ENCODE measurements around the gene NBAS.
"Not testable (repeated sequence)": the region's sequence is repeated elsewhere in the genome, so short reads cannot be mapped to it uniquely, and the experiment has no call there.

Gene NBAS

DNA sequence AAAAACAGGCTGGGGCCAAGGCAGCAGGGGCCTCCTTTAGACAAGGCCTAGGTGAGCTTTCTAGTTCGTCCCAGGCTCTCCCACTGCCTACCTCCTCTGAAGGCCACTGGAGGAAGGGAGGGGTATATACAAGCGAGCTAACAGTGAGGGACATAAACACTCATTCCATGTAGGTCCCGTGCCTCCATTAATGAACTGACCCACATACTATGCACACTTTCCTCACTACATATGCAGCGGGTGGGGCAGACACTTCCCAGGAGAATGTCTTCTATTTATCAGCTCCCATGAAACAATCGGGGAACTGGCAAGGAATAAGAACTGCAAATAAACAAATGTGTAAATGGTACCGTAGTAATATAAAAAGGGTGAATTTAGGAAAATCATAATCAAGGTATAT is 336.5 kb downstream of the NBAS start:
- DNase-seq (ENCODE audit: low spot score) (no peak), FAIRE-seq (no peak)

DNA sequence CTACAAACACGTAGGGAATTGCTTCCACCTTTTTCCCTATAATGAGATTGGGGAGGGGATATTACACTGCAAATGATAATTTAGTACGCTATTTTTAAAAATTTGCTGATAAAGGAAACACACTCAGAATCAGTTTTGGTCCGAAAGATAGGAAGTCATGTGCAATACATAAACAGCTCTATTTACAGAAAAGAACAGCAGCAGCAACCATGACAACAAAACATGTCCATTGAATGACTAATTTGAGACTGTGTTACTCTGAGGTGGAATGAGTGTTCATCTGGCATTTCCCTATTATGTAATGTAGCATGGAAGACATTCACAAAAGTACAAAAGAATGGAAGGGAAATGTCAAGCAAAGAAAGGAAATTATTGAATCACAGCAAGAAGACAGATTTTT is 337.2 kb downstream of the NBAS start:
- FAIRE-seq (no peak), DNase-seq (ENCODE audit: low spot score) (peak; percentile 29)

DNA sequence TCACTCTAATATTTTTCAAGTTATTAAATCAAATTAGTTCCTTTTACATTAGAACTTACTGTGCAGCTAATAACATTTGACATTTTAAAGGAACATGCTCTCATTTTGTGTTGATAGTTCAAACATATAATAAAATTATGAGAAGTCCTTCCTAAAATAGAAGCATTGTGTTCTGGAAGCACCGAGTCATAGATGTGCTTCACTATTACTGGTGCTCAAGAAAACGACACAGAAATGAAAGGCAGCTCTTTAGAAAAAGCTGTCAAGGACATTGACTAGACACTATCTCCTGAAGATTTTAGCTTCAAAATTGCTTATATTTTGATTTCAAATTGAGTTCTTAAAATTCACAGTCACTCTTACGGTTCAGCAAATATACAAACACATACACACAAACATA is 338.3 kb downstream of the NBAS start:
- DNase-seq (ENCODE audit: low spot score) (no peak), FAIRE-seq (no peak)

DNA sequence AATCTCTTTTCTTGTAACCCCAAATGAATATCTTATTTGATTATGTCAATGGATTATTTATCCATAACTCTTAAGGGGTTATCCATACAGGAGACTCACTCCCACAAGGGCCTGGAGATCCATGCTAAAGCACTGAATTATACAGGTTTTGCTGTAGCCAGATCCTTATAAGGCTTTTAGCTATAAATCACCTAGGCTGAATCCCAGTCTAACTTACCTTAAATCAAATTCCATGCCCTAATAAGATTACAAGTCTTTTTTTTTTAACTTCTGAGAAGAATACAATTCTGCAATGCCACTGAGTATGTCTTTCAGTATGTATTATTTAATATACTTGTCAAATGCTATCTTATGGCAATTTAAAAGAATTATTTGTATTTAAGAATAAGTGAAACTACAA is 340.5 kb downstream of the NBAS start:
- DNase-seq (ENCODE audit: low spot score) (no peak), FAIRE-seq (no peak)

DNA sequence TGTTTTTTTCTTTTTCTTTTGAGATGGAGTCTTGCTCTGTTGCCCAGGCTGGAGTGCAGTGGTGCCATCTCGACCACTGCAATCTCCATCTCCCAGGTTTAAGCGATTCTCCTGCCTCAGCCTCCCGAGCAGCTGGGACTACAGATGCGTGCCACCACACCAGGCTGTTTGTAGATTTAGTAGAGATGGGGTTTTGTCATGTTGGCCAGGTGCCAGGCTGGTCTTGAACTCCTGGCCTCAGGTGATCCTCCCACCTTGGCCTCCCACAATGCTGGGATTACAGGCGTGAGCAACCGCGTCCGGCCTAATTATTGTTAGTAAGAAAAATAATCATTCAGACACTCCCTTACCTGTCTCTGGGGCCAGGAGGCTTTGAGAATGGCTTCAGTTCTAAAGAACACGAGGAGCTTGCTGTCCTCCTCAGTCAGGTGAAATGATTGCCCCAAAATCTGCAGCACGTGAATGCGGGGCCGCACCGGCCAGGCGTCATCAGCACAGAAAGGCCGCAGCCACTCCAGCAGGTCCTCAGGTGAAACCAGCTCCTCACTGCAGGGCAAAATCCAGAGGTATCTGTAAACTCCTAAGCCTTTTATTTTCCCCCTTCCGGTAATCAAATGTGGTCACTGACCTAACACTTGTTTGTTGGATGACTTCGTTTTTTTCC is 342.6 kb downstream of the NBAS start:
- FAIRE-seq: no peak
- DNase-seq (ENCODE audit: low spot score): no peak

DNA sequence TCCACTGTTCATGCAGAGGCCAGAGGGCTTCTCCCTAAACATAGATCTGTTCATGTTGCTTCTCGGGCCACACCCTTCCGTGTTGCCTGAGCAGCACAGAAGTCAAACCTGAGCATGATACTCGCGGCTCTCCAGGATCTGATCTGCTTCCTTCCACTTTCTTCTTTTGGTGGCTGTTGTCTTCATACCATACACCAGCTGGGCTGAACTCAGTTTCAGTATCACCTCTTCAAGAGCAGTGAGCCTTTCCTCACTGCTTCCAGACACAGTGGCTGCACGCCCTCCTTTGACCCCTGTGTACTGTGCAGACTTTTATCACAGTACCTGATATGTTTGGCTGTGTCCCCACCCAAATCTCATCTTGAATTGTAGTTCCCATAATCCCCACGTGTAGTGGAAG is 348.9 kb downstream of the NBAS start:
- DNase-seq (ENCODE audit: low spot score) (no peak), FAIRE-seq (no peak)

DNA sequence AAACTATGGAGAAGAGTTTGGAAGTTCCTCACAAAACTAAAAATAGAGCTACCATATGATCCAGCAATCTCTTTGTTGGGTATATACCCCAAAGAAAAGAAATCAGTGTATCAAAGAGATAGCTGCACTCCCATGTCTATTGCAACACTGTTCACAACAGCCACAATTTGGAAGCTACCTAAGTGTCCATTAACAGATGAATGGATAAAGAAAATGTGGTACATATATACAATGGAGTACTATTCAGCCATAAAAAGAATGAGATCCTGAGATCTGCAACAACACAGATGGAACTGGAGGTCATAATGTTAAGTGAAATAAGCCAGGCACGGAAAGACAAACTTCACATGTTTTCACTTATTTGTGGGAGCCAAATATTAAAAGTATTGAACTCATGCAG is 350.6 kb downstream of the NBAS start:
- not testable (repeated sequence) for FAIRE-seq; DNase-seq (ENCODE audit: low spot score)

DNA sequence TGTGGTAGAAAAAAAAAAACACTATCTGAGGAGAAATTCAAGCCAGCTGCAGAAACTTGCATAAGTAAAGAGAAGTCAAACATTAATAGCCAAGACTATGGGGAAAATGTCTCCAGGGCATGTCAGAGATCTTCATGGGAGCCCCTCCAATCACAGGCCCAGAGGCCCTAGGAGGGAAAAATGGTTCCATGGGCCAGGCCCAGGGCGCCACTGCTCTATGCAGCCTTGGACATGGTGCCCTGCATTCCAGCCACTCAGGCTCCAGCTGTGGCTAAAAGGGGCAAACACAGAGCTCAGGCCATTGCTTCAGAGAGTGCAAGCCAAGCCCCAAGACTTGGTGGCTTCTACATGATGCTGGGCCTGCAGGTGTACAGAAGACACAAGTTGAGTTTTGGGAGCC is 354.7 kb downstream of the NBAS start:
- DNase-seq (ENCODE audit: low spot score): no peak
- FAIRE-seq: no peak

DNA sequence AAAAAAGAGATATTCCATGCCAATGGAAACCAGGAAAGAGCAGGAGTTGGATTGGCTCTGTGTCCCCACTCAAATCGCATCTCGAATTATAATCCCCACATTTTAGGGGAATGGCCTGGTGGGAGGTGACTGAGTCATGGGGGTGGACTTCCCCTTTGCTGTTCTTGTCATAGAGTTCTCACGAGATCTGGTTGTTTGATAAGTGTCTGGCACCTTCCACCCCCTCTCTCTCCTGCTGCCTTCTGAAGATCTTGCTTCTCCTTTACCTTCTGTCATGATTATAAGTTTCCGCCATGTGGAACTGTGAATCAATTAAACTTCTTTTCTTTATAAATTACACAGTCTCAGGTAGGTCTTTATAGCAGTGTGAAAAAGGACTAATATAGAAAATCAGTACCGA is 355.6 kb downstream of the NBAS start:
- FAIRE-seq (no peak), DNase-seq (ENCODE audit: low spot score) (no peak)

DNA sequence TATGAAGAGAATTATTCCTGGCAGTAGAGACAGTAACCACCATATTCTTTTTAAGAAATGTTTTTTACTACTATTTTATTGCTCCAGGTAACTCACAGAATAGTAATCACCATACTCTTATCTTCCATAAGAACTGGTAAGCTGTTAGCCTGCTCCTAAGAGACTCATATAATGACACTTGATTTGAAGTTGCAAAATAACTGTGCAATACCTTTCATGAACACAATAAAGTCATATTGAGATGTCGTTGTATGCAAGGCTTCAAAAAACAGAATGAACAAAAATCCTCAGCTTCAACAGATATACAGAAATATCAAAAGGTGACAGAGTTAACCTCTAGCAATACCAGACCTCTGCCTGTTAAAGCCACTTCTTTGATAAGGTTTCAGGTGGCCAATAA is 360.1 kb downstream of the NBAS start:
- no peak for FAIRE-seq
- DNase-seq (ENCODE audit: low spot score): no peak

DNA sequence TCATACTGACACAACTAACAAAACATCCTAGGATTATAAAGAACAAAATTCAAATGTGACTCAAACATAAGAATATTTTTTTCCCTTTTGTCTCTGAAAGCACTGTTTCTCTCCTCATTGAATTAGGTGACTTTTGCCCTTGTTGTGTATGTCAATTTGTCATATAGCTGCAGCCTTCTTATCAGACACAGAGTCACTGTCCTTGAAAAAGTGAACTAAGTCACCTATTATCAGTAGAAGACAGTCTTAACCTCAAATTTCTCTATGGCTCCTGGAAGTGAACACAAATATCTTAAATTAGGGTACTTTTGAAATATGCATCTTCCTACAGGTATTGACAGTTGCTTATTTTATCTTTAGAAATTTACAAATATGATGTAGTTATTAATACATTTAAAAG is 360.6 kb downstream of the NBAS start:
- DNase-seq (ENCODE audit: low spot score) (no peak), FAIRE-seq (no peak)

DNA sequence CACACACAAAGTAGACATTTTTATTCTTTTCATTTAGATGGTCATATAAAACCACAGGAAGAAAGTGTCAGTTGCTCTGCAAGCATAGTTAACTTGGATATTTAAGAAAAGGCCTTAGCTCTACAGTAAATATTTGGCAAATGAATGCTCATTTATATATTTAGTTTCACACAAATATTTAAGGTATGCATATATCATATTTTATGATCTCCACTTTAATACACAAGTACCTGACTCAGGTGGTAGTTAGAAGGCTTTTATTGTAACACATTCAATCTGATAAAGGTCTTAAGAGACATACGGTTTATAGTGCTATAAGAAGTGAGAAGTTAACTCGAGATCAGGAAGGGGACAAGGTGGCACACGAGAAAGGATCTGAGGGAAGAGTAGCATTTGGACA is 363.1 kb downstream of the NBAS start:
- no peak for DNase-seq (ENCODE audit: low spot score)
- FAIRE-seq: no peak

DNA sequence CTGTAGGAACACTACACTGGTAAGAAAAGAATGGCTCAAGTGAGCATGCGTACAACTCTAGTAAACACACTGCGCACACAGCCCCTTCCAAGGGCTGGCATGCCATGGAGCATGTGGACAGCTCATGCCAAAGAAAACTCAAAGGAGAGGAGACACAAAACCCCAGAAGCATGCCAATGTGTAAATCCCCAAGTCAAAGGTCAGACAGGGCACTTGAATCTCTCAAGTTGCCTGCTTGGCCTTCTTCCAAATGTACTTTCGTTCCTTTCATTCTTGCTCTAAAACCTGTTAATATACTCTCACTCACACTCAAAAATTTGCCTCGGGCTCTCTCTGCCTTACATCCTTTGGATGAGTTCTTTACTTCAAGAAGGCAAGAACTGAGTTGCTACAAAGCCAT is 365.3 kb downstream of the NBAS start:
- FAIRE-seq: no peak
- DNase-seq (ENCODE audit: low spot score): no peak

DNA sequence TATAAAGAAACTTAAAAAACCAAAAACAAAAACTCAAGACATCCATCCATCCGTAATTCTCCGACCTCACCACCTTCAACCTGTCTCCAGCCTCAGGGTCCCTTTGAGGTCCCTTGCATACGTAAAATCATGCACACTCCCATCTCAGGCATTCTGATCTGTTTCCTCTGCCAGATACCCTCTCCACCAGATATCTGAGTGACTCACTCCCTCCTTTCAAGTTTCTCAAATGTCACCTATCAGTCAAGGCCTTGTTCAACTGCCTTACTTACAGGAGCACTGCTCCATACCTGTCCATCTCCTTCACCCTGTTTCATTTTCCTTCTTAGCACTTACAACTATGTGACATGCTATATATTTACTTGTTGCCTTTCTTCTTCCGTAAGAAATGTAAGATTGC is 369.3 kb downstream of the NBAS start:
- no peak for FAIRE-seq
- DNase-seq (ENCODE audit: low spot score): no peak

DNA sequence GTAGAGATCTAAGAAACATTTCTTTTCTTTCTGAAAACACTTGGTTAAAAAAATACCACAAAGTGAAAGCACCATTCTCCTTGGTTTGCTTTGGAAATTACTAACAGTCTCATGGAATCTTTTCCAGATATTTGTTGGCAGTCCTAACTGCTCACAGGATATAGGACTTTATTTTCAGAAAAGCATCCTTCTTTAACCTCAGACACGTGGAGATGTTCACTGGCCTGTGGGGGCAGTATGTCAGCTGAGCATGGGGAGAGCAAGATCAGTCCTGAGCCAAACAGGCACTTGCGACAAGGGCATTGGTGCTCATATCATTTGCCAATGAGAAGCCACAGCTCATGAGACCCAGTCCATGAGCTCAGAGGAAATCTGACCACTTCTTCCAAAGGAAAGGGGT is 371.9 kb downstream of the NBAS start:
- DNase-seq (ENCODE audit: low spot score) (no peak), FAIRE-seq (no peak)

DNA sequence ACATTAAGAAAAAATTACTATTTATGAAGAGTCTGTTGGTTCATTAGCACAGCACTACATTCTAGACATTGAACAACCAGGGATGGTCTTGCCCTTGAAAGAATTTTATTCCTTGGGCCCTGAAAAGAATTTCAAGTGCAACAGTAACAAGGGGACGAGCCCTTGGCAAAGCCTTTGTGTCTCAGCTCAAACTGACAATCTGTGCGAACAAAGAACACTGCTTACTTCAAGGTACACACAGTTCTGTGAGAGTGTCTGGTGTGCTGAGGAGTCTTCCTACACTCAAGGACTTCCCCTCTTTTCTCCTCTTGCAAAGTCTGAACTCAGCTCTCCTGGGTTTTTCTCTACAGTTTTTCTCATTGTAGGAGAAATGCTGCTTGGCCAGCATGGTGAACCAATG is 373.4 kb downstream of the NBAS start:
- FAIRE-seq (no peak), DNase-seq (ENCODE audit: low spot score) (no peak)

DNA sequence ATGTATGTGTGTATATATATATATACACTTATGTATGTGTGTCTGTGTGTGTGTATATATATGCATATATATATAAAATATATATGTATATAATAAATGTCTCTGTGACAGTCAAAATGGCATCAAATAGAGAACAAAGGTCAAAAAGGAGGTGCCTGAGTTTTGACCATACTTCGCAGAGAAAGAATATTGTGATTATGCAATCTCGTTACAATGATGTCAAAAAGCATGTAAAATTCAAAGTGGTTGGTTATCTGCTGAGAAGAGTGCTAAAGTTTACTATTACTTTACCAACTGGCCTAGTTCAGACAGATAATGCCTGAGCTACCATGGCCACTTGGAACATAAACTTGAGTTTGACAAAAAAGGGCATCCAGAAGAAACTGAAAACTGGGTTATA is 375.0 kb downstream of the NBAS start:
- no peak for DNase-seq (ENCODE audit: low spot score)

DNA sequence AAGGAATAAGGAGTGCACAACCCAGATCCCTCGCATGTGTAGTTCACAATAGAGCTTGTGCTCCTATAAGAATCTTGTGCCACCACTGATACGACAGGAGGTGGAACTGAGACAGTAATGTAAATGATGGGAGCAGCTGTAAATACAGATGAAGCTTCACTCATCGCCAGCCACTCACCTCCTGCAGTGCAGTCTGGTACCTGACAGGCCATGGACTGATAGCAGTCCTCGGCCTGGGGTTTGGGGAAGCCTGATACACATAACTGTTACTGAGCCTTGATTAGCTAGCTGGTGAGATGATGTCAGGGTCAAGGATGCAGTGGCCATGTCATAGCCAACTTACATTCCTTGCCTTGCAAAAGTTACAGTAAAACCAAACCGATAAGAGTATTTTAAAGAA is 376.6 kb downstream of the NBAS start:
- FAIRE-seq: no peak

More for the DNA sequence above, 375.0 kb downstream of the NBAS start:
- no peak for FAIRE-seq

DNA sequence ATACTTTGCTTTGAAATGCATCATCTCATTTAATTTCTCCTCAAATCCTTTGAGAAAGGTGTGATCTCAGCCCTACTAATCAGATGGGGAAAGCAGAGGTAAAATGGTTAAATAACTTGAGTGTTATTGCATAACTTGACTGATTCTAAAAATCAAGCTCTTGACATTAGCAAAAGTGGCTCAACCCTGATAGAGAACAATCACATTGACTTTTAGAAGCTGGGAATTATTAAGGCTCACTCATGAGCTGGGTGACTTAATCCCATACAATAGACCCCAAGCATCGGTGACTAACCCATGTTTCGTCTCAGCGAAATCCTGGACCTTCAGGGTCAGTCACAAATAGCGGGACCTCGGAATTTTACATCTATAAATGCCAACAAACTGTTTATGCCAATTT is 378.9 kb downstream of the NBAS start:
- DNase-seq (ENCODE audit: low spot score): no peak
- FAIRE-seq: no peak

More for the DNA sequence above, 376.6 kb downstream of the NBAS start:
- DNase-seq (ENCODE audit: low spot score): no peak

DNA sequence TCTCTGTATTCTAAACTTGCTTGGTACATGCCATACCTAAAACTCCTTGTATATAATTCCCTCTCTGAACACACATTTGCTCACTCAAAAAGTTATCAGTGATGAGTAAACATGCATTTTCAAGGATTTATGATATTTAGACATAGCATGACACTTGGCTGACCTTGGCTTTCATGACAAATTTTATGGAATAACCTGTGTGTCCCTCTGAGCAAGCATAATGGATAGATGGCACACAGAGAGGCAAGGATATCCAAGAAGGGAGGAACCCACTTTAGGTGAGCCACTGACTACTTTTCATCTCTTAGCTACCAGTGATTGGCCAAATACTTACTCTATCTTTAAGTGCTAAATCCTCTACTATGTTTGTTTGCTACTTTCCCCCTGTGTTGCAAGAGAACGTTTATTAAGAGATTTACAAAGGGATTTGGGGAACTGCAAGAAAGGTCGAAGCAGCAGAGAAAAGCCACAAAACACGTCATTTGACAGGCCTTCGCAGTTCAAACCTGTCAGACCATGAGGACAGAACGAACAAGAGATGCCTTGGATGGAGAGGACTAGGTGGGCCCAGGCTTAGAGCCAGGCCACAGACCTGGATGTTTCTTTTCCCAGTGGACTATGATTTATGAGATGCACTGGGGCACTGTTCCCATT is 379.9 kb downstream of the NBAS start:
- no peak for FAIRE-seq
- DNase-seq (ENCODE audit: low spot score): no peak

DNA sequence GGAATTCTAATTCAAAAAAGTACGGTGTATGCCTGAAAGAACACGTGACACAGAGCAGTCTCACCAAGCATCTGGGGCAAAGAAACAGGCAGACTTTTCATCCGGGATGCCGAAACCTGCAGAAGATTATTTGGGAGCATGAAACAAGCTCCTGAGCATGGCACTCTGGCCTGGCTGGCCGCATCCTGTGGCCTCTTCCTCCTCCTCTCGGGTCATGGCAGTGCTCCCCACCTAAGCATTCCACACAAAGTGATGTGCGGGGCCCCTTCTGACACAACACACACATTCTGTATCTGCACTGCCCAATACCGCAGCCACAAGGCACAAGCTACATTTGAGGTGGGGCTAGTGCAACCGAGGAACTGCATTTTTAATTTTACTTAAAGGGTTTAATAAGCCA is 380.8 kb downstream of the NBAS start:
- no peak for DNase-seq (ENCODE audit: low spot score)
- no peak for FAIRE-seq

DNA sequence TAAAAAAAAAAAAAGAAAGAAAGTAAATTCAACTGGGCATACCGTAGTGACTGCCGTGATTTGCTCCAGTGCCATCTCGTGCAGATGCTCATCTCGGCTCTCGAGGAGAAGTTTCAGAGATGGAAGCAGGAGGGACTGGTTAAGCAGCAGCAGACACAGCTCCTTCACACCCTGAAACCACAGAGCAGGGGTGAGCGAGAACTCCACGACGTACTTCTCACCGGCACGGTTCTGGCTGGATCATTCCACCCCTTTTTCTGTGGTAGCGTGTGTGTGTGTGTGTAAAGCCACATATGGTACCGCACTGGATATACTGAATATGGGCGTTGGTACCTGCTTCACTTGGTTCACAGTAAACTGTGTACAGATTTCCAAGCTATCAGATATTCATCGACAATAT is 382.2 kb downstream of the NBAS start:
- DNase-seq (ENCODE audit: low spot score) (no peak), FAIRE-seq (no peak)

DNA sequence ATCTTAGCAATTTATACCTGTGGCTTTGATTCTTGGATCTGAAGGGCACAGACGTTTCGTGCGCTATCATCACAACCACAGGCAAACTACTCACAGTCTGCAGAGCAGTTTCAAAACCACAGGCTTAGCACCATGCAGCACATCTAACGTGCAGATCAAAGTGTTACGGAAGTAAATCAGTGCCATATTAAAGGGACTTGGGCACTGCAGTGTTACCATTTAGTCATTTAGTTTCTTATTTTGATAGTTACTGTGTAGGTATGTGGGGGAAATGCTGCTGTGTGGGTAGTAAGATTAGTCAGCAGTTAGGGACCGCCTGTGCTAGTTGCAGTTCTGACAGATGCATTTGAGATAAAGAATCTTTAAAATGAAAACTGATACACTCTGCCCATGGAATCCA is 384.0 kb downstream of the NBAS start:
- DNase-seq (ENCODE audit: low spot score): peak; percentile 98
- peak; percentile 99 for FAIRE-seq

DNA sequence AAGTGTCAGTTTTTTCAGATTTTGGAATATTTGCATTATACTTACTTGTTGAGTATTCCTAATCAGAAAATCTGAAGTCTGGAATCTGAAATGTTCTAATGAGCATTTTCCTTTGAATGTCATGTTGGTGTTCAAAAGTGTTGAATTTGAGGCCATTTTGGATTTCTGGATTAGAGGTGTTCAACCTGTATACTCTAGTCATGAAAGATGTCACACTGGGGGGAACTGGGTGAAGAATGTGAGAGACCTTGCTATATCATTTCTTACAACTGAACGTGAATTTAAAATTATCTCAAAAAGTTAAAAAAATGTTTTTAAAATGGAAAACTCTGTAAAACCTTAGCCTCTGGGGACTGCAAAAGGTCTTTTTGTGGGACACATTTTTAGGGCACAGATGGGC is 384.5 kb downstream of the NBAS start:
- no peak for FAIRE-seq
- no peak for DNase-seq (ENCODE audit: low spot score)
